Prostate gland (tissue), 2 donors: Measurements from ENCODE around the gene KAT8. TPM values are rescaled to one million over a fixed set of nuclear protein-coding genes. Genes with fewer than 3 reads are reported as not detected.

ENCODE experiments used
- DNase-seq: peaks from one replicate; pipeline ENCODE4 v3.0.0-alpha.2; 2019; ENCODE audit warnings: low spot score
- H3K27ac ChIP-seq, 2 donors: fragments of 200-600 bp; sonication (generic); 2 replicates each; pipeline ENCODE4 v1.5.1; 2017 to 2019
- H3K27me3 ChIP-seq: fragments of 200-600 bp; sonication (generic); replicated peaks from 2 replicates; pipeline ENCODE4 v1.5.1; 2019; ENCODE audit not compliant: insufficient read depth
- H3K36me3 ChIP-seq, 2 donors: fragments of 200-600 bp; sonication (generic); 1 replicate in 1 of 2; 2 replicates in 1 of 2; pipeline versions ENCODE4 v1.5.1 to v1.8.1; 2017 to 2019
- H3K4me1 ChIP-seq: fragments of 200-600 bp; sonication (generic); replicated peaks from 2 replicates; pipeline ENCODE4 v1.5.1; 2019
- H3K4me3 ChIP-seq, 2 donors: fragments of 200-600 bp; sonication (generic); 2 replicates each; pipeline ENCODE4 v1.5.1; 2017 to 2019
- H3K9me3 ChIP-seq: fragments of 200-600 bp; sonication (generic); 2 replicates; pipeline ENCODE4 v1.5.1; 2017
- POLR2A ChIP-seq: fragments of 450-650 bp; IDR thresholded peaks from one replicate; pipeline ENCODE4 v1.6.1; 2016; ENCODE audit warnings: antibody characterized with exemption, mild to moderate bottlenecking
- POLR2AphosphoS5 ChIP-seq: sonication (generic); formaldehyde crosslinking; IDR thresholded peaks from one replicate; pipeline ENCODE4 v1.6.1; 2017; ENCODE audit warnings: antibody characterized with exemption
- WGBS: methylation state at CpG from one replicate; pipeline ENCODE4 v1.1.5; 2018; 5-methylcytosine and 5-hydroxymethylcytosine counted together
- intact Hi-C: fragments of 100-400 bp; cut with DNase I; formaldehyde crosslinking; loops from one replicate; pipeline ENCODE4 v1.14.2; 2022
- total RNA-seq, 2 donors: library from RNA; depleted of rRNA; stranded (reverse); fragments of >200 nt; gene quantifications; one replicate each; pipeline ENCODE4 v1.1.0, GENCODE V29; 2016
- TF ChIP-seq, protein P1 (sequence below), 4 experiments: fragments of 200-600 bp in 2 of 4; fragments of 450-650 bp in 2 of 4; sonication (generic) in 2 of 4; IDR thresholded peaks; 1 replicate in 3 of 4; 2 replicates in 1 of 4; pipeline ENCODE4 v1.5.1; 2016 to 2019; ENCODE audit warnings: antibody characterized with exemption in 4 of 4, mild to moderate bottlenecking in 2 of 4, moderate library complexity in 2 of 4

The KAT8 gene
- total RNA-seq, 2 donors from 2014 or later = 92.6 to 115 TPM

DNA sequence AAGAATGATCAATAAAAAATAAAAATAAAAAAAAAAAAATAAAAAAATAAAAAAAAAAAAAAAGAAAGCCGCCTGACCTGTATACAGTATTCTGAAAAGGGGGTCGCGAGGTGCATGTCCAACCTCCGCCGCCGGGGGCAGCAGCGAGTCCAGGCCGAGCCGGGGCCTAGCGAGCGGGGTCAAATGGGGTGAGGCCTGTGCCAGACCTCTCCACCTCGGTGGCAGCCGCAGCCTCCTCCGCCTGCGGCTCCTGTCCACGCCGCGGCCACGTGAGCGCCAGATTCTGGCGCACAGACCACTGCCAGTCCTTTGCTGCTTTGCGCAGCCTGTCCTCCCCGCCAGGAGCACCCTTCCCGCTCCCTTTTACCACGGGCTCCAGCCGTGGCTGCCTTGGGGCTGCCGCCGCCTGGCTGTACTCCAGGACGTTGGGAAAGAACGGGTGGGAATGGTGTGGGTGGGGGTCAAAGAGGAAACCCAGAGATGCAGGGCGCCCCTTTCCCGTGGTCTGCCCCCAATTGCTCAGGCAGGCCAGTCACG, 11.7 kb upstream of the KAT8 start:
- TF ChIP-seq, protein P1, sequence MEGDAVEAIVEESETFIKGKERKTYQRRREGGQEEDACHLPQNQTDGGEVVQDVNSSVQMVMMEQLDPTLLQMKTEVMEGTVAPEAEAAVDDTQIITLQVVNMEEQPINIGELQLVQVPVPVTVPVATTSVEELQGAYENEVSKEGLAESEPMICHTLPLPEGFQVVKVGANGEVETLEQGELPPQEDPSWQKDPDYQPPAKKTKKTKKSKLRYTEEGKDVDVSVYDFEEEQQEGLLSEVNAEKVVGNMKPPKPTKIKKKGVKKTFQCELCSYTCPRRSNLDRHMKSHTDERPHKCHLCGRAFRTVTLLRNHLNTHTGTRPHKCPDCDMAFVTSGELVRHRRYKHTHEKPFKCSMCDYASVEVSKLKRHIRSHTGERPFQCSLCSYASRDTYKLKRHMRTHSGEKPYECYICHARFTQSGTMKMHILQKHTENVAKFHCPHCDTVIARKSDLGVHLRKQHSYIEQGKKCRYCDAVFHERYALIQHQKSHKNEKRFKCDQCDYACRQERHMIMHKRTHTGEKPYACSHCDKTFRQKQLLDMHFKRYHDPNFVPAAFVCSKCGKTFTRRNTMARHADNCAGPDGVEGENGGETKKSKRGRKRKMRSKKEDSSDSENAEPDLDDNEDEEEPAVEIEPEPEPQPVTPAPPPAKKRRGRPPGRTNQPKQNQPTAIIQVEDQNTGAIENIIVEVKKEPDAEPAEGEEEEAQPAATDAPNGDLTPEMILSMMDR (IDR thresholded peaks at IDR 0.05) = peak; percentile 52 to 77 (median 72)
- TF ChIP-seq POLR2AphosphoS5 (peak; percentile 41), POLR2A (no peak)
- Histone ChIP-seq H3K4me3 (no peak overlapping the region), H3K27ac (no peak overlapping the region), H3K27me3 (no peaks in the 10 kb centered on the region), H3K4me1 (peaks cover 7% of the 10 kb centered on the region), H3K9me3 (no peaks in the 10 kb centered on the region), H3K36me3 (peaks cover 0 to 6% of the 10 kb centered on the region in 2 donors)
- DNase-seq = peak; percentile 56
- 22% methylated on average over 33 of the region's 33 CpGs for WGBS
- intact Hi-C loops = loop anchor here (5.0 kb wide), 1 partner anchor 37 kb away; no protein-coding TSS in a partner anchor

DNA sequence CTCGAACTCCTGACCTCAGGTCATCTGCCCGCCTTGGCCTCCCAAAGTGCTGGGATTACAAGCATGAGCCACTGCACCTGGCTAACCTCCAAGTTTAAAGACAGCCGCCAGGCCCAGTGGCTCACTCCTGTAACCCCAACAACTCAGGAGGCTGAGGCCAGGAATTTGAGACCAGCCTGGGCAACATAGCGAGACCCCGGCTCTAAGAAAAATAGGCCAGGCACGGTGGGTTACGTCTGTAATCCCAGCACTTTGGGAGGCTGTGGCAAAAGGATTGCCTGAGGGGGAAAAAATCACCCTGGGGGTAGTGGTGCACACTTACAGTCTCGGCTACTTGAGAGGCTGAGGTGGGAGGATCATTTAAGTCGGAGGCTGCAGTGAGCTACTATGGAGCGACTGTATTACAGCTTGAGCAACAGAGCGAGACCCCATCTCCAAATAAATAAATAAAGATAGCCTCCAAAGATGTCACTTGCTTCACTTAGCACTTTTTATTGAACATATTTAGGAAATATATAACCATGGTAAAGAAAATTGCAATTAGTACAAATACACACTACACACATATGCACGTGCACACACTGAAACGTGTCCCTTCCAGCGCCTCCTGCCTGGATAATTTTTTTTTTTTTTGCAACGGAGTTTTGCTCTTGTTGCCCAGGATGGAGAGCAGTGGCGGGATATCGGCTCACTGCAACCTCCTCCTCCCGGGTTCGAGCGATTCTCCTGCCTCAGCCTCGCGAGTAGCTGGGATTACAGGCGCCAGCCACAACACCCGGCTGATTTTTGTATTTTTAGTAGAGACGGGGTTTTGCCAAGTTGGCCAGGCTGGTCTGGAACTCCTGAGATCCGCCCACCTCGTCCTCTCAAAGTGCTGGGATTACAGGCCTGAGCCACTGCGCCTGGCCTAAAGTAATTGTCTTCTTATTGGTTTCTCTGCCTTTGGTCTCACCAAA, 10.7 kb upstream of the KAT8 start:
- WGBS = 92% methylated on average over 28 of the region's 28 CpGs
- no peaks in the 10 kb centered on the region for H3K27me3 ChIP-seq
- DNase-seq = no peak
- no peaks in the 10 kb centered on the region for H3K9me3 ChIP-seq
- peaks cover 0 to 8% of the 10 kb centered on the region in 2 donors for H3K36me3 ChIP-seq
- no peak overlapping the region for H3K27ac ChIP-seq
- intact Hi-C loops = loop anchor here (5.0 kb wide), 1 partner anchor 36 kb away; no protein-coding TSS in a partner anchor
- no peak overlapping the region for H3K4me3 ChIP-seq
- TF ChIP-seq POLR2A (no peak), POLR2AphosphoS5 (no peak)
- TF ChIP-seq, protein P1 (IDR thresholded peaks at IDR 0.05) = no peak
- H3K4me1 ChIP-seq = peaks cover 7% of the 10 kb centered on the region

DNA sequence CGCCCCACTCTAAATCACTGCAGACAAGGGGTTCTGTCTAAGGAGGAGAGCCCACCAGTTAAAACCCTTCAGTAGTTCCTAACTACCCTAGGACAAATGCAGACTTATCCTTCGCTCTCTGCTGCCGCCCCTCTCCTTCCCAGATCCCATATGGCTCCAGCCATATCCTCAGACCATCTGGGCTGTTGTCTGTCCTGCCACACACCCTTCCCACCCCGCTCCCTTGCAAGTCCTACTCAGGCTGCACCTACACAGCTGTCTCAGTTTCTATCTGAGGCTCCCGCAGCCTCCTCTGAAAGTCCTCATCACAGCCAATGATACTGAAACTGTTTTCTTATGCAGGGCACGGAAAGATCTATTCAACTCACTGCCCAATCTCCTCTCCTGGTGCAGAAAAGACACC, 10.0 kb upstream of the KAT8 start:
- Histone ChIP-seq H3K27me3 (no peaks in the 10 kb centered on the region), H3K4me3 (no peak overlapping the region), H3K27ac (no peak overlapping the region), H3K4me1 (peaks cover 7% of the 10 kb centered on the region), H3K36me3 (peaks cover 0 to 8% of the 10 kb centered on the region in 2 donors), H3K9me3 (no peaks in the 10 kb centered on the region)
- 94% methylated on average over 6 of the region's 6 CpGs for WGBS
- no peak for DNase-seq
- TF ChIP-seq, protein P1 (IDR thresholded peaks at IDR 0.05) = no peak
- TF ChIP-seq POLR2AphosphoS5 (no peak), POLR2A (no peak)
- intact Hi-C loops = loop anchor here (5.0 kb wide), 1 partner anchor 35 kb away; no protein-coding TSS in a partner anchor

GRCh38 chr16:31108035-31108793, 9.2 kb upstream of the KAT8 start, which contains the start of gene BCKDK:
Gene BCKDK (plus strand): TSS chr16:31108386. CDS start chr16:31109224, 838 bp downstream.
- peaks cover 0 to 8% of the 10 kb centered on the region in 2 donors for H3K36me3 ChIP-seq
- no peaks in the 10 kb centered on the region for H3K27me3 ChIP-seq
- H3K9me3 ChIP-seq = no peaks in the 10 kb centered on the region
- 5% methylated on average over 35 of the region's 68 CpGs for WGBS
- peak within 1 kb of the TSS; percentile 97 to 98 for H3K4me3 ChIP-seq
- H3K27ac ChIP-seq = peak within 1 kb of the TSS; percentile 88 to 93
- H3K4me1 ChIP-seq = peaks cover 7% of the 10 kb centered on the region
- intact Hi-C loops = loop anchor here (5.0 kb wide), 1 partner anchor 34 kb away; no protein-coding TSS in a partner anchor
- DNase-seq = peak; percentile 39
- TF ChIP-seq POLR2A (peak; percentile 54), POLR2AphosphoS5 (peak; percentile 75)
- TF ChIP-seq, protein P1 (IDR thresholded peaks at IDR 0.05) = peak in 1 of 4 experiments; percentile 12
